NCI-H128 (cell line): ENCODE results near the gene KRT6A.

Experiments
- DNase-seq: peaks from one replicate; lab custom pipeline; 2025; ENCODE audit not compliant: unreplicated experiment; lab: John Stamatoyannopoulos, UW

The KRT6A gene

DNA sequence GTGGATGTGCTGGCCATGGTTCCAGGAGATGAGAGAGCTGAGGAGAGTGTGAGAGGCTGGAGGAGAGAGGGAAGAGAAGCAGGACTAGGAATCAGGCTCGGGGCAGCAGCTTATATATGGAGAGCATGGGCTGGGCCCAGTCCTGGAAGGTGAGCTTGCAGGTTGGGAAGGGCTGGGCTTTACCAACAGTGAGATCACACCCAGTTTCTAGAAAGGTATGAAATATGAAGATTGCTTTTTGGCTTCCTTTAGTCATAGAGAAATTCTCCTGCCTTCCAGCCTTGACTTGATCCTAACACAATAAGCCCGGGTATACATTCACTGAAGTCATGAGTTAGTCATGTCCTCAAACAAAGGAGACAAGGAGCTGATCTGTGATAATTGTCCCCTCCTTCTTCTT is at the start of gene KRT6A:
Gene KRT6A, minus strand, starts transcription at position 86 of the 400 bp plus-strand sequence. Its CDS starts 69 bp downstream, at position 17.
- no peak for DNase-seq

DNA sequence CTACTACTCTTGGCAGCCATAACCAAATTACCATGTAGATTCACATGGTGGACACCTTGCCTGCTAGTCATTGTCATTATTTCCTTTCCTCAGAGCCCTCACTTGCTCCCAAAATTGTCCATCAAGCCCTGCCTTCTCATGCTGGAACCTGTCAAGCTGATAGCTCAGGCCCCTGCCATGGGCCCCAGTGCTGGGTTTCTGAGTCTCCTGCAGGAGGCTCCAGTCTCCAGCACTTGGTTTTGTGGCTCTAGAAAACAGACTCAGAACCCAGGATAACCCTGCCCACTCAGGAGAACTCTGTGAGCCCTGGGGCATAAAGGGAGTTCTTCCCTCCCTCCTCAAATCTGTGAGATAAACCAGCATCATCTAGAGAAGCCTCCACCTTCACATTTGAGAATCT is 49.1 kb upstream of the KRT6A start:
- no peak for DNase-seq

GRCh38 chr12:52541709-52542108 is 48.7 kb upstream of the KRT6A start:
- DNase-seq: no peak

- no peak for DNase-seq
These were observed 47.5 kb upstream of the KRT6A start for GRCh38 chr12:52540531-52540930.

- DNase-seq: no peak
These were observed 46.7 kb upstream of the KRT6A start for GRCh38 chr12:52539821-52540173.

- peak; percentile 20 for DNase-seq
These were observed 46.2 kb upstream of the KRT6A start for GRCh38 chr12:52539083-52539820.

- no peak for DNase-seq
These were observed 44.0 kb upstream of the KRT6A start for GRCh38 chr12:52537101-52537500.

DNA sequence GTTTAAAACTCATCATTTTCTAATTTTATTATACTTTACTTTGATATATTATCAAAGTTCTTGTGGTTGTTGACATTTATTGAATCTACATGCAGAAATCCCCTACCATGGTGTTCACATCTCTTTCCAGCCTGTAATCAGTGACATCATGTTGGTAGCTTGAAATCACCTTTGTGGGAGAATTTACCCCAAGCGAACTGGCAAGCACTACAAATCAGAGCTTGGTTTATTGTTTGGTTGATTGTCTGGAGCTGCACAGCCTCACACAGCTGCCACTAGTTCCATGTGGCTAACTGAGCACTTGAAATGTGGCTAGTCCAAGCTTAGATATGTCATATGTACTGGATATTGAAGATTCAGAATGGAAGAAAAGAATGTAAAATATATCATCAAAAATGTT is 42.5 kb upstream of the KRT6A start:
- no peak for DNase-seq

DNA sequence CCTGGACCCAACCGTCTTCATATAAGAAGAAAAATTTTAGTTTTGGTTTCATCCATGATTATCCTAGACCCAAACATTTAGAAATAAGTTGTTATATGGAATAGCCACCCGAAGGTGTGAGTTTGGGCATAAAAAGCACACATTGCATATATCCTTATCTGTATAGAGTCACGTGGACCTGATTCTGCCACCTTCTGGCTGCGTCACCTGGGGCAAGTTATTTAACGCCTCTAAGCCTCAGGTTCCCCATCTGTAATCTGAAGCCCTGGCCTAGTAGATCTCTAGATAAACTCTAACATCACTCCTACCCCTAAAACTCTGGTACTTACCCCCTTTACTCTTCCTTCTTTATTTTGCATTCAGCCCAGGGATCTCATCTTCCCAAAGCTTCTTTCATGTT is 41.4 kb upstream of the KRT6A start:
- no peak for DNase-seq

DNA sequence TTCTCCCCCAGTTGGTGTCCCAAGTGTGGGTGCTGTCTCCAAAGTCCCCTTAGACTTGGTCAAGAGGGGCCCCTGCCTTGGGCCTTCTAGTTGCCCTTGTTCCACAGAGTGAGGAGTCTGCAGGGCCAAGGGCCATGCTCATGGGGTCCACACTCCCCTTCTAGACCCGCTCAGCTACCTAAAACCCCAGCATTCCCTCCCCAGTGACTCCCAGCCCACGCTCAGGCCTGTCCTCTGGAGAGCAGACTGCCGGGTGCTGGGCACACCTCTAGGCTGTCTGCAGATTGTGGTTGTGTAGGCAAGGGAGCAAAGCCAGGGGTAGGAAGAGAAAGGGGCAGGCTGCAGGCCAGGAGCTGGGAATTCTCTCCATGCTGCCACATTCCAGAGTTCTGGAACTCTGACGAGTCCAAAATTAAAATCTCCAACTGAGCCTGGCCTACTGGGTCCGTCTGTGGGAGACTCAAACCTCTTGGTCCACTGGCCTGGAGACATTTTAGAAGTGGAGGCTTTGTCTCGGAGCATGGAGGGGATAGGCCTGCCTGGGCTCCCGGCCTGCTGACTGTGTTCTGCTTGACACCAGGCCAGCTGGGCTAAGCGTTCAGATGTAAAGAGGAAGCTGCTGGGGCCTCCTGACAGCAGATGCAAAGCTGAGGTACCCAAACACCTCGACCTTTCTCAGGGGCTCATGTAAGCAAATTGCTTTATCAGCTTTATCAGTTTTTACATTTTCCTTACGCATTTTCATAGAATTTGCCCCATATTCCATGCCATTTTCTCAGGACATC is 40.8 kb upstream of the KRT6A start:
- DNase-seq: no peak

DNA sequence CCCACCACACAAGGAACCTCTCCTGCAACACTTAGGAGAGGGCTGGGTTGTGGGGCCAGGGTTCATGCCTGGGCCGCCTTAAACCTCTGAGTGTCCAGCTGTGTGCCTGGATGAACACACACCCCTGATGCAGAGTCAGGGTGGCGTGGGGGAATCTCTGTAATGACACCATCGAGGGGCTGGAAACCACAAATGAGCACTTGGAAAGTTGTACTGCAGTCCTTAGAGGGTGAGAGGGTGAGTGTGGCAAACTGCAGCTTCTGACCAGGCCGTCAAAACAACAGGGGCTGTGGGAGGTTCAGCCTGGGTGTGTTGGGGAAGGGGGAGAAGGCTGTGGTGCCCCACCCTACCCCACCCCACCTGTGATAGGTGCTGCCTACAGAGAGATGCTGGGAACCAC is 39.6 kb upstream of the KRT6A start:
- no peak for DNase-seq

DNA sequence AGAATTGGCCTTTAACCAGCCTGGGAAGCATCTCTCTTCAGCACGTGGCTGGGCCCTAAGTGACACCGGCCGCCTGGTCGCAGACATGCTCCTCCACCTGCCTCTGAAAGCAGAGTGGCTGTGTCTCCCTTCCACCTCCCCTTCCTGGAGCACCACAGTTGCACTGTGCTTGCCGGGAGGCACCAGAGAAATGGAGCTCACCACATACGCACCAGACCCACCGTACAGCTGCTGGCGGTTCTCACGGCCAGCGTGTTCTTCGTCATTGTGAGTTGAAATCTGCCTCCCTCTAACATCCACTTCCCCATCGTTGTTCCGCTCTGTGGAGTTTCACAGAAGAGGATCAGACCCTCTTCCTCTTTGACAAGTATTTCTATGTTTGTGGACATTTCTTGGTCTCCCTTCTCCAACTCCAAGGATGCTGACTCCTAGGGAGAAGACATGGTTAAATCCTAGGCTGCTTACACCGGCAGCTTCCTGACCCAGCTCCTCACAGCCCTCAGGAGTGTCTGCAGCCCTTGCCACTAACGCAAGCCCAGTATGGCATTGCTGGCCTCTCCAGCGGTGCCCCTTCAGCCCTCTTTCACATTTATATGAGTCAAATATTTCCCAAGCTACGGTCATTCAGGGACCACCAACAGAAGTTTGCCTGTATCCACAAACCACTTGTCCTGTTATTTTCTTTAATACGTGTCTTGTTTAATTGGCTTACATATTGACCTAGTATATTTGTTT is 38.7 kb upstream of the KRT6A start:
- DNase-seq: no peak

GRCh38 chr12:52530905-52531304 is 37.8 kb upstream of the KRT6A start:
- no peak for DNase-seq

GRCh38 chr12:52530366-52530765 is 37.3 kb upstream of the KRT6A start:
- no peak for DNase-seq

GRCh38 chr12:52529846-52530245 is 36.8 kb upstream of the KRT6A start:
- no peak for DNase-seq

DNA sequence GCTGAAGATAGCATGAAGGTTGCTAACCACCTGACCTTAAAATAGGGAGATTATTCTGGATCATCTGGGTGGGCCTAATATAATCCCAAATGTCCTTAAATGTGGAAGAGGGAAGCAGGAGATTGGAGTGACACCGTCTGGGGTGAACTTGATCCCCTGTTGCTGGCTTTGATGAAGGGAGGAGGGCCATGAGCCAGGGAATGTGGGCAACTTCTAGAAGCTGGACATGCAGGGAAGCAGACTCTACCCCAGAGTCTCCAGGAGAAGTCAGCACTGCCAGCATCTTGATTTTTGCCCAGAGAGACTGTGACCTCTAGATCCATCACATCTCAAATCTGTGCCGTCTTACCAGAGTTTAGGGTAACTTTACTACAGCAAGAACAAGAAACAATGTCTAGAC is 36.4 kb upstream of the KRT6A start:
- no peak for DNase-seq

- DNase-seq: no peak
These were observed 35.6 kb upstream of the KRT6A start for GRCh38 chr12:52528641-52529143.

DNA sequence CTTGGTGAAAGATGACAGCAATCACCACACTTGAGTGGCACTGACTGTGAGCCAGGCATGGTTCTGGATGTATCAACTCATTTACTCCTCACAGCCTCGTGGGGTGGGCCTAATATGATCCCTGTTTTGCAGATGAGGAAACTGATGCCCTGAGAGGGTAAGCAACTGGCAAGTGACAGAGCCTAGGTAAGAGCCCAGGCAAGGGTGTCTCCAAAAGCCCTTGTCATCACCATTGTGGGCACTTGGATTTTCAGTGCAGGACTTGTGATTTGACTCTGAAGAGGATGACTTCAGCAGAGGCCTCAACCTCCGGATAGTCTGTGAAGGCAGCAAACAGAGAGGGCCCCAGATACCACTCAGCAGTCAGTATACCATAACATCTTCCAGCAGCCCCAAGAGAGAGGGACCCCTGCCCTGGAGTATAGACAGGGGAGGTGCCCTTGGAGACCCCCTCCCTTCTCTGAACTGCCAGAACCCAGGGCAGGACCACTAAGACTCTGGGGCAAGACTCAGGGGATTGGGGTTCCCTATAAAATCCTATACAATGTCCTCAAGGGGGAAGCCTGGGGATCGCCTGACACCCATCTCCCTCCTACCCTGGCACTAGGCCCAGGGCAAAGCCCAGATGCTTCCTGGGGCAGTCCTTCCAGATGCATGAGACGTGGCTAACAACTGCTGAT is 34.2 kb upstream of the KRT6A start:
- no peak for DNase-seq

- DNase-seq: no peak
These were observed 33.5 kb upstream of the KRT6A start for GRCh38 chr12:52526511-52526951.

DNA sequence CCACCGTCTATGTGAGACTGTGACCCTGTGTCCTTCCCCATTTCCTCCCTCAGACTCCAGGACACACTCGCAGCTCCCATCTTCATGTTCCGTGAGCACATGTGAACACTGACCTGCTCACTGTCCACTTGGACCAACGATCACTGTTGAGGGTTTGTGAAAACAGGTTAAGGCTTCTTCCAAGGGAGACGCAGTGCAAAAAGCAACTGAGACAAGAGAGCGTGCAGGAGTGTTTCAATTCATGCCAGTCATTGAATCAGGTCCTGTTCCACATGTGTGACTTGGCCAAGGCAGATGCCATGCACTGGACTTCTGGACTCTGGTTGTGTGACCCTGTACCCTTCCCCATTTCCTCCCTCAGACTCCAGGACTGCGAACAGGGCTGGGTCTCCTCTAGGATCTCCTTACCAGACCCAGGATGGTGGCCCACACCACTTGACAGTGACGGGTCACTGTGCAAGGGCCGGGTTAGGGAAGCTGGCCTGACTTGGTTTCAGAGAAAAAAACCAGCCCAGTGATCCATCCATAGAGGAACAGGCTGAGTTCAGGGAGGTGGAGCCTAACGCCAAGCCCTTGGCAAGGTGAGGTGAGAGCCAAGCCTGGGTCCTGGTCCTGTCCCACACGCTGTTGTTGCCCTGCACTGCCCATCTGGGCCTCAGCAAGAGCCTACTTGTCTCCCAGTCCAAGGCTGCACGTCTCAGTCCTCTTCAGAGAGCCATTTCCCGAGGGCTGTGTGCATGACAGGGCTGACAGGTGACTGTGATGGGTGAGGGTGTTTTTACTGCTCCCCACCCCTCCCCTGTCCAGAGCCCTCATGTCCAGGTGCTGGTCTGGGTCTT is 32.8 kb upstream of the KRT6A start:
- DNase-seq: no peak
